ENCODE measurements around the gene MITD1.
"Not testable (repeated sequence)": the region's sequence is repeated elsewhere in the genome, so short reads cannot be mapped to it uniquely, and the experiment has no call there.

The MITD1 gene

DNA sequence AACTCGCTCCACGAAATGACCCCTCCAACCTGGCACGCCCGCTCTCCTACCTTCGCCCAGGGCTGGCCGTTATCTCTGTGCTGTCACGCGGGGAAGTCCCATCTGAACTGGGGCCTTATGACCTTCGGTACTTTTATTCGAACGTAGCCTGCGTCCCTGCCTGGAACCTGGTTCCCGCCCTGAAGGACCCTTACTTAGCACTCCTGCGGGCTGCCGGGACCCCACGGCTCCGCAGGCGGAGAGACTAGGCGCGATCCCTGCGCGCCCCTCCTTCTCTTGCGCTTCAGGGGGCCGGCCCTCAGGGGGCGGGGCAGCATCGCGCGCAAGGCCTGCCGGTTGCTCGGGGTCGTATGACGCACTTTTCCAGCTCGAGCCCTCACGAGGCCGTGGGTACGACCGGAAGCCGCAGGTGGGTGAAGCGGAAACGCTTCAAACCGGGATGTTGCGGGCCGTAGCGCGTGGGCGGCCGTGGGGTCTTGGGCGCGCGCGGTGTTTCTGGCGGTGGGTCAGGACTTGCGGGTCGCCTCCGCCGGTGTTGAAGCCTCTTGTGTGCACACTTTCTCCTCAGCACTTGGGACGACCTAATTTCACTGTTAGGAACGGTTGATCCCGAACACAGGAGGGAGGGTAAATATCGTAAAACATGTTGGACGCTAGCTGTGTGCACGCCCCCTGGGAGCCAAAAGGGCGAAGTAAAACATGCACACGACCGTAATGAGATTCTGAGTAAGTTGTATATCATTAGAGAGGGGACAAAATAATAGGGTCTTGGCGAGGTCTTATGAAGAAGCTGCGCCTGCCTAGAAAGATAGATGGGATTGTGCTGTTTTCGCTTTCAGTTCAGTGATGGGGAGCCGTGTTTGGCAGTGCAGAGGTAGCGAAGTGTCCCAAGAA, 26.0 kb downstream of the MITD1 start, which contains the start of the genes LIPT1 and TSGA10:
TSS of gene LIPT1 (plus strand) at position 325 of the 894 bp plus-strand sequence. CDS start 6,991 bp downstream, outside the sequence.
TSS of gene TSGA10 (minus strand) at position 300 of the 894 bp plus-strand sequence. CDS start 45,503 bp downstream, outside the sequence.
- DNase-seq: peak; percentile 67

DNA sequence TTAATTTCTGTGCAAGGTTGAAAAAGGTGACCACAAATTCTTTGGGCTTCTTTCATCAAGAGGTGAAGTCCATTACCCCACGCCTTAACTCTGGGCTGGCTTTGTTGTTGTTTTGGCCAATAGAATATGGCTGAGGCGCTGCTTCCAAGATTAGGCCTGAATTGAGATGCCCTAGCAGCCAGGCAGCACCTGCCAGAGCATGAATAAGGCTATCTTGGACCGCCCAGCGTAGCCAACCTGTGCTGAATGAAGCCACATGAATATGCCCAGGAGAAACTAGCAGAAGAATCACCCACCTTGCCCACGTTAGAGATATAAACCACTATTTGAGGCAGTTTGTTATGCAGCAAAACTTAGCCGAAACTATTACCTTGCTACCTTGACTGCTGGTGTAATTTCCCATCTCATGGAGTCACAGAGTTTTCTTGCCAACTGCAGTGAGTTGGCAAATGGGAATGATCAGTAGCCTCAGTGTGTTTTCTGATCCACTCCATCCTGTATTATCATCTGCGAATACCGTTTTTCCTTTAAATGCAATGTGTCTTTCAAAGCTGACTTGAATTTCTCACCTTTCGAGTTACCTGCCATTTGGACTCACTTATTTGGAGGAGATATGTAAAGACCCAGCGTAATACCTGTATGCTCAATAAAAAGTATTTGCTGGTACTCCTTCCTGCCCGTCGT, 26.8 kb downstream of the MITD1 start:
- no peak for DNase-seq

DNA sequence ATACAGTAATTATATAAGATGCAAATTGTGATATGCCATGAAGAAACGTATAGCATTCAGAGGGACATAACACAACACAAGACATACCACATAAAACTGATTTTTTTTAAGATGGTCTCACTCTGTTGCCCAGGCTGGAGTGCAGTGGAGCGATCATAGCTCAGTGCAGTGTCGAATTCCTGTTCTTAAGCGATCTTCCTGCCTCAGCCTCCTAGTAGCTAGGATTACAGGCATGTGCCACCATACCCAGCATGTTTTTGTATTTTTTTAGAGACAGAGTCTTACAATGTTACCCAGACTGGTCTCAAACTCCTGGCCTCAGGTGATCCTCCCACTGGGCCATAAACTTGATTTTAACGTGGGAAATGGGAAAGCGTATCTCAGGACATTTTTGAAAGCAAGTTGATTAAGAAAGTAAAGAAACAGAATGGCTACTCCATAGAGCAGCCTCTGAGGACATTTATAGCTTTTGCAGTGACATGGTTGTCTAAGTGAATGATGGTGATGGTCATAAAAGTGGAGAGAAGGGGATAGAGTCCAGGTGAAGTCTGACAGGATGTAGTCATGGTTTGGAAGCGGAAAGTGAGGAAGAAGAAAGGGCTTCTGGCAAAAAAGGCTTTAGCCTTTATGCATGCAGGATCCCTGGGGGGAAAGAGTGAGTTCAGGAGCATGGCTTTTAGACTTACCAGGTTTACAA, 28.5 kb downstream of the MITD1 start:
- no peak for DNase-seq

DNA sequence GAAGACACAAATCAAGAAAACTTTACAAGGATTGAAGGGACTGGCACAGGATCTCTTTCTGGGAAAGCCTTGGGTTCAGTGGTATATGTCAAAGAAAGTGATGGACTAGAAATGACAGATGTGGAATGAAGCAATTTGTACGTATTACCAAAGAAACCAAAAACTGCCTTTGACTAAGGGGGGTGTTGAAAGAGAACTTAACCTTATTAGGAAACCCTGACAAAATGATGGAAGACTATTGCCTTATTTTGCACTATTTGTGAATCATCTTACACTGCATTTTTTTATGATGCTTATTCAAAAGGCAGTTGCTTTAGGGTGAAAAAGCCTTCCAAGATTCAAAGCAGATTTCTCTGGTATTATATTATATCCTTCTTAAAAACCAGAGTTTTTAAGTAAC, 30.2 kb downstream of the MITD1 start:
- peak; percentile 26 for DNase-seq

DNA sequence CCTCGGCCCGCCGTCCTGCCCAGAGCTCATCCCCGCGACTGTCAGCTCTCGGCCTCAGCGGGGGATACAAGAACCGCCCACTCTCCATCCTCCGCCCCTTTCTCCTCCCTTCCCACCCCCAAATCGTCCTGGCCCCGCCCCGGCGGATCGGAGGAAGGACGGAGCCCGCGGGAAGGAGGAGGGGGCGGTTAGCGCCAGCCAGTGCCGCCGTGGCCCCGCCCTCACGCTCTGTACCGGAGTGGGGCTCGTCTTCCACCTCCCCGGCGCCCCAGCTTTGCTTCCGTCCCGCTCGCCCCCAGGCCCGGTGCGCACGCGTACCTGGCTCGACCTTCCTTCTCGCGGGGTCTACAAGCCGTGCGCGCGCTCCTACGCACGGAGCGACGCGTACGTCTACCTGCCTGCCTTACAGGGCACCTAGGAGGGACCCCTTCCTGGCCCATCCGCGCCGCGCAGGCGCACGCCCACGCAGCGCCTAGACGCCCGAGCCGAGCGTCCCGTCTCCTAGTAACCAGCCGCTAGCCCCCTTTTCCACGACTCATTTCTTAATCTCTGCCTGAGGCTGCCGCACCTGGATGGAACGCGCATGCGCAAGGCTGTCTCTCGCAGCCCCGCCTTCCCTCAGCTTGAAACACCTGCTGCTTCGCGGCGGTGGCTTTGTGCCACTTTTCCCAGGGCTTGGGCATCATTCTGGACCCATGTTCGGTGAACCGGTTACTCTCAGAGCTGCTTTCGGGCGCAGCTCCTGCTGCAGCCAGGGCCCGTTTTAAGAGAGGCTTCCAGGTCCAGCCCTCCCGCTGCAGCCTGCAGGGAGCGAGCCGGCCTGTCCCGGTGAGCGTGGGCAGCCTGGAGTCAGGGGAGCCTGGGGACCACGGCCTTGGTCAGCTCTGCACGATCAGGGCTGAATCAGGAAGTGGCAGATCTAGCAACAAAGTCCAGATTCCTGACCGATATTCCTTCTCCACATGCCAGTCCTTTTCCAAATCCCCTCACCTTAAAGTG, 39.4 kb downstream of the MITD1 start, which contains the start of gene C2orf15:
TSS of gene C2orf15 (plus strand) at position 598 of the 999 bp plus-strand sequence. CDS start 8,852 bp downstream, outside the sequence.
- peak; percentile 65 for DNase-seq

DNA sequence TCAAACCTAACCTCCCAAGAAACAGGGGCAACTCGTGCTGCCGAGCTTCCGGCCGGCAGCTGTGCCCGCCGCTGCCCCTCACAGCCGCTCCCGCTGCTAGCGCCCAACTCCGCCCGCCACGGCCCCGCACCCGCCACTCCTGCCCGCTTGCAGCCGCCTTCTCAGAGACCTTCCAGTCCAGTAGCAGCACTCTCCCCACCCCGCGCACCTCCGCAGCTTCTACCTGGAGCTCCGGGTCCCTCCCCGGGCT, 40.1 kb downstream of the MITD1 start:
- DNase-seq: no peak

DNA sequence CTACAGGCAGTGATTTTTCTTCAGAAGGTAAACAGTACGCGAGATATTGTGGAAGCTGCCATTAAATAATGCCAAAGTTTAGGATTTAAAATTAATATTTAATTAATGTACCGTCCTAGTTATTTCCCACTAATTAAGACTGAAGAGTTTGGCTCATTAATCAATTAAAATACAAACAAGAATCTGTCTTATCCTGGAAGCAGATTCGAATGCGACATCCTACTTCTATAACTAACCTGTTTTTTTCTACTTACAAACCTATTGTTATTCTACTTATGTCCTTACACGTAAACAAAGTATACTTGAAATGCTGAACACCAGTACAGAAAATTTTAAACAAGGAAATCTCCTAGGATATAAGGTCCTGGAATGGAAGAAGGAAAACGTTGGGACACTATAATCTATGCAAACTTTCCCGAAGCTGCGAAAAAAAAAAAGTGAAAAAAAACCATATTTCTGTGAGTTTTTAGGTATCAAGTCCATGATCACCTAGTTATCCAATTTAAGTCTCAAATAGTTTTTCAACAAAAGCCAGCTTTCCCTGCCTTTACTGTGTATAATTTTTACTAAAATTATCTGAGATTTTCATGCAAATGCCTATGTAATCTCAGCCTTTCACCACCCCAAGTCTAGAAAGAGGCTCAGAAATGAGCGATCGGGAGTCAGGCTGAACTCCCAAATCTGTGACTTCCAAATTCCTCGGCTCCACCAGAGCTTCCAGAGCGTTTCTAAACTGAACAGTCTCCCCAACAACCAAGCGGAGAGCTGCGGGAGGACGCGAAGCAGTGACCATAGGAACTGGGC, 40.6 kb downstream of the MITD1 start:
- DNase-seq: no peak

DNA sequence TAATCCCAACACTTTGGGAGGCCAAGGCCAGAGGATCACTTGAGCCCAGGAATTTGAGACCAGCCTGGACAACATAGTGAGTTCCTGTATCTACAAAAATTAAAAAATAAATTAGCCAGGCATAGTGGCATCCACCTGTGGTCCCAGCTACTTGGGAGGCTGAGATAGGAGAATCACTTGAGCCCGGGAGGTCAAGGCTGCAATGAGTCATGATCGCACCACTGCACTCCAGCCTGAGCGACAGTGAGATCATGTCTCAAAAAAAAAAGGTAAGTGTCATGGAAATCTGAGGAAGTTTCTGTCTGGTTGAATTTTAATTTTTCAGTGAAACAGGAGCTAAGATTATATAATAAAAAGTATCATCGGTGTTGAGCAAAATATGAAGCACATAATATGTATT, 41.9 kb downstream of the MITD1 start:
- no peak for DNase-seq

DNA sequence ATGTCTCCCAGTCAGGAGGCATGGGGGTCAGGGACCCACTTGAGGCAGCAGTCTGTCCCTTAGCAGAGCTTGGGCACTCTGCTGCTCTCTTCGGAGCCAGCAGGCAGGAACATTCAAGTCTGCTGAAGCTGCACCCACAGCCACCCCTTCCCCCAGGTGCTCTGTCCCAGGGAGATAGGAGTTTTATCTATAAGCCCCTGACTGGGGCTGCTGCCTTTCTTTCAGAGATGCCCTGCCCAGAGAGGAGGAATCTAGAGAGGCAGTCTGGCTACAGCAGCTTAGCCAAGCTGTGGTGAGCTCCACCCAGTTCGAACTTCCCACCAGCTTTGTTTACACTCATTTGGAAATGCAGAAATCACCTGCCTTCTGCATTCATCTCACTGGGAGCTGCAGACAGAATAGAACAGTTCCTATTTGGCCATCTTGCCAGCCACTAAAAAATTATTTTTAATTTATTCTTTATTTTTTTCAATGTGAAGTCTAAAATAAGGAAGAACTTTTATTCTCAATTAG, 45.8 kb downstream of the MITD1 start:
- not testable (repeated sequence) for DNase-seq

DNA sequence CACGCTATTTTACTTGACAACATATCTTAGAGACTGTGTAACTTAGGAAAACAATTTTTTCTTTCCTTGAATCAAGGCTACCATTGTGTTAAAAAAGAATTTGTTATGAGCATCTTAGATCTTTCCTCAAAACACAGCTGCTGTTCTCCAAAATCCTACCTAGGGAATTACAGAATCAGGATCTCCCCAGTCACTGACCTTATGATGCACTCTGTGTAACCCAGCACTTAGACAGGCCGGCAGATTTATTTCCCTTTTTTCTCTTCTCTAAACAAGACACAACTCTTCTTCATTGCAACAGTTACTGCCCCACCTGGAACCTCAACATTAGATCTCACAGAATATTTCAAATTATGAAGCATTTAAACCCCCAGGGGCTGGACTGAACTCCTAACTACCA, 52.9 kb downstream of the MITD1 start:
- DNase-seq: no peak

Data from GF-D8 (cell line).